ENCODE measurements around the gene ZBTB16. TPM values are rescaled to one million over a fixed set of nuclear protein-coding genes. Genes with fewer than 3 reads are reported as not detected.

ZBTB16 gene
- total and polyA plus RNA-seq, 4 donors = 21.4 to 224 (median 102) TPM

GRCh38 chr11:114275280-114275679 is 215.8 kb downstream of the ZBTB16 start:
- Histone ChIP-seq H3K27ac (ENCODE audit: low read depth in 1 of 2, low read length in 1 of 2) (no peak overlapping the region), H3K4me1 (ENCODE audit: control insufficient read depth in 5 of 5, insufficient read depth in 5 of 5, low read length in 5 of 5) (peaks cover 0 to 2% (median 0%) of the 10 kb centered on the region in 5 donors), H3K9ac (ENCODE audit: insufficient read depth in 1 of 2, low read length in 2 of 2) (no peak overlapping the region), H3K9me3 (ENCODE audit: control insufficient read depth in 4 of 4, insufficient read depth in 3 of 4, low read length in 3 of 4) (peaks cover 0 to under 1% (median 0%) of the 10 kb centered on the region in 4 donors), H3K27me3 (ENCODE audit: control insufficient read depth in 3 of 3, insufficient read depth in 3 of 3, low read length in 2 of 3) (peaks cover 0 to 8% (median 6%) of the 10 kb centered on the region in 3 donors), H3K4me3 (no peak overlapping the region), H3K36me3 (ENCODE audit: control insufficient read depth in 4 of 4, insufficient read depth in 4 of 4, low read length in 4 of 4) (peaks cover 0 to 4% (median under 1%) of the 10 kb centered on the region in 4 donors)
- 73 to 87% methylated on average over 3 of the region's 3 CpGs for WGBS, 2 donors
- DNase-seq = no peak
- no peak for TF ChIP-seq CTCF (IDR thresholded peaks at IDR 0.05; ENCODE audit: control extremely low read depth, extremely low read depth)
- no peak for ATAC-seq (ENCODE audit: insufficient read depth, low FRiP score)

- no peak for DNase-seq
- ATAC-seq (ENCODE audit: insufficient read depth, low FRiP score) = no peak
- Histone ChIP-seq H3K4me1 (ENCODE audit: control insufficient read depth in 5 of 5, insufficient read depth in 5 of 5, low read length in 5 of 5) (peaks cover 0 to 6% (median 0%) of the 10 kb centered on the region in 5 donors), H3K27ac (ENCODE audit: low read depth in 1 of 2, low read length in 1 of 2) (no peak overlapping the region), H3K27me3 (ENCODE audit: control insufficient read depth in 3 of 3, insufficient read depth in 3 of 3, low read length in 2 of 3) (peaks cover 0 to 7% (median 5%) of the 10 kb centered on the region in 3 donors), H3K36me3 (ENCODE audit: control insufficient read depth in 4 of 4, insufficient read depth in 4 of 4, low read length in 4 of 4) (peaks cover 0 to 4% (median 0%) of the 10 kb centered on the region in 4 donors), H3K9ac (ENCODE audit: insufficient read depth in 1 of 2, low read length in 2 of 2) (no peak overlapping the region), H3K9me3 (ENCODE audit: control insufficient read depth in 4 of 4, insufficient read depth in 3 of 4, low read length in 3 of 4) (no peaks in the 10 kb centered on the region), H3K4me3 (no peak overlapping the region)
- TF ChIP-seq CTCF (IDR thresholded peaks at IDR 0.05; ENCODE audit: control extremely low read depth, extremely low read depth) = no peak
- 63 to 68% methylated on average over 5 of the region's 5 CpGs for WGBS, 2 donors
Measured at GRCh38 chr11:114276077-114276476, 216.6 kb downstream of the ZBTB16 start.

GRCh38 chr11:114277637-114278341 is 218.3 kb downstream of the ZBTB16 start:
- WGBS, 2 donors = 85 to 87% methylated on average over 11 of the region's 11 CpGs
- no peaks in the 10 kb centered on the region for H3K36me3 ChIP-seq (ENCODE audit: control insufficient read depth in 4 of 4, insufficient read depth in 4 of 4, low read length in 4 of 4)
- no peak overlapping the region for H3K4me3 ChIP-seq
- H3K9me3 ChIP-seq (ENCODE audit: control insufficient read depth in 4 of 4, insufficient read depth in 3 of 4, low read length in 3 of 4) = no peaks in the 10 kb centered on the region
- no peak overlapping the region for H3K9ac ChIP-seq (ENCODE audit: insufficient read depth in 1 of 2, low read length in 2 of 2)
- ATAC-seq (ENCODE audit: insufficient read depth, low FRiP score) = no peak
- H3K27ac ChIP-seq (ENCODE audit: low read depth in 1 of 2, low read length in 1 of 2) = no peak overlapping the region
- H3K4me1 ChIP-seq (ENCODE audit: control insufficient read depth in 5 of 5, insufficient read depth in 5 of 5, low read length in 5 of 5) = peaks cover 0 to 7% (median 0%) of the 10 kb centered on the region in 5 donors
- peaks cover 0 to 5% (median 4%) of the 10 kb centered on the region in 3 donors for H3K27me3 ChIP-seq (ENCODE audit: control insufficient read depth in 3 of 3, insufficient read depth in 3 of 3, low read length in 2 of 3)
- no peak for DNase-seq
- TF ChIP-seq CTCF (IDR thresholded peaks at IDR 0.05; ENCODE audit: control extremely low read depth, extremely low read depth) = no peak
